ENCODE results near the gene TAPBPL. TPM values are rescaled to one million over a fixed set of nuclear protein-coding genes. Genes with fewer than 3 reads are reported as not detected.

TAPBPL gene
- total and polyA plus RNA-seq, 9 donors = 7.3 to 10.5 (median 9.2) TPM

- no peak overlapping the region for H3K27ac ChIP-seq (ENCODE audit: low read length)
- 92% methylated on average over 5 of the region's 7 CpGs for WGBS (ENCODE audit: insufficient coverage)
These were observed 56.2 kb downstream of the TAPBPL start for GRCh38 chr12:6508087-6508486.

More at GRCh38 chr12:6508087-6508486, 56.2 kb downstream of the TAPBPL start:
- Histone ChIP-seq H3K9me3 (replicated peaks; ENCODE audit: control insufficient read depth, low read depth, low read length) (no peaks in the 10 kb centered on the region), H3K4me1 (ENCODE audit: control insufficient read depth, insufficient read depth, low read length) (no peaks in the 10 kb centered on the region), H3K4me3 (ENCODE audit: low read length) (no peak overlapping the region), H3K36me3 (ENCODE audit: control insufficient read depth, insufficient read depth, low read length) (peaks cover 49% of the 10 kb centered on the region), H3K27me3 (ENCODE audit: control insufficient read depth, insufficient read depth, low read length) (no peaks in the 10 kb centered on the region)
- no peak for DNase-seq

Other genes starting within 250 kb of the TAPBPL start
- gene PLEKHG6, start 141.4 kb upstream of the TAPBPL start, total RNA-seq = 0.58 TPM
- gene PLEKHG6, start 141.4 kb upstream of the TAPBPL start, polyA plus RNA-seq (ENCODE audit: insufficient read depth in 1 of 8, insufficient read length in 8 of 8, low replicate concordance in 1 of 8) = 1 to 10 TPM in 6 of 8 donors, under 1 TPM in 2; 0.26 to 6.0 (median 1.4) TPM
- 38.5 TPM for gene TNFRSF1A, start 110.0 kb upstream of the TAPBPL start, total RNA-seq
- gene TNFRSF1A, start 110.0 kb upstream of the TAPBPL start, polyA plus RNA-seq (ENCODE audit: insufficient read depth in 1 of 8, insufficient read length in 8 of 8, low replicate concordance in 1 of 8) = 10 to 100 TPM; 55.0 to 92.0 (median 66.4) TPM
- gene SCNN1A, start 76.5 kb upstream of the TAPBPL start, total RNA-seq = not detected
- gene SCNN1A, start 76.5 kb upstream of the TAPBPL start, polyA plus RNA-seq (ENCODE audit: insufficient read depth in 1 of 8, insufficient read length in 8 of 8, low replicate concordance in 1 of 8) = 1 to 10 TPM in 1 of 8 donors, under 1 TPM in 6, not detected in 1; 0.17 to 4.1 (median 0.24) TPM
- gene LTBR, start 67.9 kb upstream of the TAPBPL start, total RNA-seq = 32.9 TPM
- 10 to 100 TPM; 34.8 to 48.2 (median 40.2) TPM for gene LTBR, start 67.9 kb upstream of the TAPBPL start, polyA plus RNA-seq (ENCODE audit: insufficient read depth in 1 of 8, insufficient read length in 8 of 8, low replicate concordance in 1 of 8)
- 0.27 TPM for gene CD27, start 7.1 kb upstream of the TAPBPL start, total RNA-seq
- 1 to 10 TPM in 3 of 8 donors, under 1 TPM in 5; 0.43 to 1.6 (median 0.53) TPM for gene CD27, start 7.1 kb upstream of the TAPBPL start, polyA plus RNA-seq (ENCODE audit: insufficient read depth in 1 of 8, insufficient read length in 8 of 8, low replicate concordance in 1 of 8)
- 4.6 TPM for gene VAMP1, start 18.6 kb downstream of the TAPBPL start, total RNA-seq
- gene VAMP1, start 18.6 kb downstream of the TAPBPL start, polyA plus RNA-seq (ENCODE audit: insufficient read depth in 1 of 8, insufficient read length in 8 of 8, low replicate concordance in 1 of 8) = 10 to 100 TPM in 4 of 8 donors, 1 to 10 TPM in 4; 6.2 to 16.2 (median 9.7) TPM
- 179 TPM for gene MRPL51, start 41.2 kb downstream of the TAPBPL start, total RNA-seq
- gene MRPL51, start 41.2 kb downstream of the TAPBPL start, polyA plus RNA-seq (ENCODE audit: insufficient read depth in 1 of 8, insufficient read length in 8 of 8, low replicate concordance in 1 of 8) = 100 to 1,000 TPM; 131 to 171 (median 143) TPM
- gene NCAPD2, start 42.1 kb downstream of the TAPBPL start, total RNA-seq = 24.4 TPM
- gene NCAPD2, start 42.1 kb downstream of the TAPBPL start, polyA plus RNA-seq (ENCODE audit: insufficient read depth in 1 of 8, insufficient read length in 8 of 8, low replicate concordance in 1 of 8) = 10 to 100 TPM; 28.9 to 52.0 (median 40.5) TPM
- gene GAPDH, start 82.5 kb downstream of the TAPBPL start, total RNA-seq = 4,312 TPM
- 1,000 to 10,000 TPM; 2,917 to 5,100 (median 3,934) TPM for gene GAPDH, start 82.5 kb downstream of the TAPBPL start, polyA plus RNA-seq (ENCODE audit: insufficient read depth in 1 of 8, insufficient read length in 8 of 8, low replicate concordance in 1 of 8)
- gene IFFO1, start 104.0 kb downstream of the TAPBPL start, total RNA-seq = 20.1 TPM
- gene IFFO1, start 104.0 kb downstream of the TAPBPL start, polyA plus RNA-seq (ENCODE audit: insufficient read depth in 1 of 8, insufficient read length in 8 of 8, low replicate concordance in 1 of 8) = 10 to 100 TPM; 26.2 to 40.4 (median 34.7) TPM
- gene NOP2, start 116.2 kb downstream of the TAPBPL start, total RNA-seq = 23.1 TPM
- 10 to 100 TPM; 19.2 to 33.1 (median 26.1) TPM for gene NOP2, start 116.2 kb downstream of the TAPBPL start, polyA plus RNA-seq (ENCODE audit: insufficient read depth in 1 of 8, insufficient read length in 8 of 8, low replicate concordance in 1 of 8)
- gene CHD4, start 155.3 kb downstream of the TAPBPL start, total RNA-seq = 142 TPM
- 100 to 1,000 TPM; 138 to 193 (median 174) TPM for gene CHD4, start 155.3 kb downstream of the TAPBPL start, polyA plus RNA-seq (ENCODE audit: insufficient read depth in 1 of 8, insufficient read length in 8 of 8, low replicate concordance in 1 of 8)
- 0.58 TPM for gene LPAR5, start 183.9 kb downstream of the TAPBPL start, total RNA-seq
- gene LPAR5, start 183.9 kb downstream of the TAPBPL start, polyA plus RNA-seq (ENCODE audit: insufficient read depth in 1 of 8, insufficient read length in 8 of 8, low replicate concordance in 1 of 8) = 1 to 10 TPM; 1.0 to 2.9 (median 1.6) TPM
- 1.4 TPM for gene ACRBP, start 195.4 kb downstream of the TAPBPL start, total RNA-seq
- gene ACRBP, start 195.4 kb downstream of the TAPBPL start, polyA plus RNA-seq (ENCODE audit: insufficient read depth in 1 of 8, insufficient read length in 8 of 8, low replicate concordance in 1 of 8) = 1 to 10 TPM; 1.7 to 4.3 (median 2.3) TPM
- 59.5 TPM for gene ING4, start 211.1 kb downstream of the TAPBPL start, total RNA-seq
- 10 to 100 TPM; 45.9 to 59.9 (median 54.3) TPM for gene ING4, start 211.1 kb downstream of the TAPBPL start, polyA plus RNA-seq (ENCODE audit: insufficient read depth in 1 of 8, insufficient read length in 8 of 8, low replicate concordance in 1 of 8)
- gene ZNF384, start 237.3 kb downstream of the TAPBPL start, total RNA-seq = 18.2 TPM
- gene ZNF384, start 237.3 kb downstream of the TAPBPL start, polyA plus RNA-seq (ENCODE audit: insufficient read depth in 1 of 8, insufficient read length in 8 of 8, low replicate concordance in 1 of 8) = 10 to 100 TPM; 36.9 to 57.9 (median 49.7) TPM
- 0.49 TPM for gene PIANP, start 248.8 kb downstream of the TAPBPL start, total RNA-seq
- 1 to 10 TPM; 2.4 to 8.4 (median 5.6) TPM for gene PIANP, start 248.8 kb downstream of the TAPBPL start, polyA plus RNA-seq (ENCODE audit: insufficient read depth in 1 of 8, insufficient read length in 8 of 8, low replicate concordance in 1 of 8)

Data from muscle of leg (tissue), 11 donors.